HEK293 (cell line): ENCODE results near the gene GNAS-AS1.

Source experiments
- FEZF1 ChIP-seq: fragments of 450-650 bp; formaldehyde crosslinking; IDR thresholded peaks from 2 replicates; pipeline ENCODE4 v1.5.1; 2016; ENCODE audit warnings: missing biosample characterization, missing genetic modification characterization
- PATZ1 ChIP-seq: fragments of 450-650 bp; formaldehyde crosslinking; IDR thresholded peaks from 2 replicates; pipeline ENCODE4 v1.5.1; 2016; ENCODE audit warnings: missing biosample characterization, missing genetic modification characterization
- SP7 ChIP-seq: fragments of 450-650 bp; formaldehyde crosslinking; IDR thresholded peaks from 2 replicates; pipeline ENCODE4 v1.5.1; 2016; ENCODE audit warnings: missing biosample characterization, missing genetic modification characterization
- WT1 ChIP-seq: fragments of 450-650 bp; formaldehyde crosslinking; IDR thresholded peaks from 2 replicates; pipeline ENCODE4 v1.5.1; 2016; ENCODE audit warnings: missing biosample characterization, missing genetic modification characterization
- YY1 ChIP-seq: fragments of 450-650 bp; formaldehyde crosslinking; IDR thresholded peaks from 2 replicates; pipeline ENCODE4 v1.5.1; 2018; ENCODE audit warnings: missing biosample characterization, missing genetic modification characterization
- ZBTB10 ChIP-seq: fragments of 450-650 bp; formaldehyde crosslinking; IDR thresholded peaks from 2 replicates; pipeline ENCODE4 v1.5.1; 2016; ENCODE audit warnings: missing biosample characterization, missing genetic modification characterization
- ZBTB11 ChIP-seq: fragments of 450-650 bp; formaldehyde crosslinking; conservative IDR thresholded peaks from 2 replicates; pipeline ENCODE4 v1.5.1; 2016; ENCODE audit warnings: low read depth, missing biosample characterization, missing genetic modification characterization
- ZBTB21 ChIP-seq: fragments of 450-650 bp; formaldehyde crosslinking; IDR thresholded peaks from 2 replicates; pipeline ENCODE4 v1.5.1; 2017; ENCODE audit warnings: missing biosample characterization, missing genetic modification characterization
- ZIC2 ChIP-seq: fragments of 450-650 bp; formaldehyde crosslinking; IDR thresholded peaks from 2 replicates; pipeline ENCODE4 v1.5.1; 2016; ENCODE audit warnings: missing biosample characterization, missing genetic modification characterization
- ZNF133 ChIP-seq: fragments of 450-650 bp; formaldehyde crosslinking; IDR thresholded peaks from 2 replicates; pipeline ENCODE4 v1.5.1; 2016; ENCODE audit warnings: missing biosample characterization, missing genetic modification characterization
- ZNF184 ChIP-seq: fragments of 450-650 bp; IDR thresholded peaks from 2 replicates; pipeline ENCODE4 v1.5.1; 2018; ENCODE audit warnings: missing biosample characterization, mild to moderate bottlenecking, missing genetic modification characterization
- ZNF239 ChIP-seq: fragments of 450-650 bp; formaldehyde crosslinking; IDR thresholded peaks from 2 replicates; pipeline ENCODE4 v1.5.1; 2016; ENCODE audit warnings: missing biosample characterization, missing genetic modification characterization
- ZNF274 ChIP-seq, 2 experiments: fragments of 200-500 bp in 1 of 2; fragments of 450-650 bp in 1 of 2; sonication (Bioruptor generic) in 1 of 2; formaldehyde crosslinking in 1 of 2; IDR thresholded peaks; 2 replicates each; pipeline versions ENCODE4 v1.5.1 to v1.6.1; 2014 to 2016; ENCODE audit warnings: borderline replicate concordance in 1 of 2, inconsistent platforms in 1 of 2, low read length in 1 of 2, missing biosample characterization in 1 of 2, missing genetic modification characterization in 1 of 2
- ZNF324 ChIP-seq: fragments of 450-650 bp; formaldehyde crosslinking; IDR thresholded peaks from 2 replicates; pipeline ENCODE4 v1.5.1; 2016; ENCODE audit warnings: missing biosample characterization, missing genetic modification characterization
- ZNF362 ChIP-seq: fragments of 450-650 bp; formaldehyde crosslinking; IDR thresholded peaks from 2 replicates; pipeline ENCODE4 v1.5.1; 2016; ENCODE audit warnings: missing biosample characterization, missing genetic modification characterization
- ZNF398 ChIP-seq: fragments of 450-650 bp; formaldehyde crosslinking; IDR thresholded peaks from 2 replicates; pipeline ENCODE4 v1.5.1; 2017; ENCODE audit warnings: missing biosample characterization, missing genetic modification characterization
- ZNF433 ChIP-seq: fragments of 450-650 bp; formaldehyde crosslinking; IDR thresholded peaks from 2 replicates; pipeline ENCODE4 v1.5.1; 2016; ENCODE audit warnings: missing biosample characterization, missing genetic modification characterization, low read depth
- ZNF510 ChIP-seq: fragments of 450-650 bp; formaldehyde crosslinking; IDR thresholded peaks from 2 replicates; pipeline ENCODE4 v1.5.1; 2018; ENCODE audit warnings: mild to moderate bottlenecking, missing genetic modification characterization, missing biosample characterization; ENCODE audit not compliant: insufficient replicate concordance
- ZNF513 ChIP-seq: fragments of 450-650 bp; IDR thresholded peaks from 2 replicates; pipeline ENCODE4 v1.5.1; 2018; ENCODE audit warnings: missing biosample characterization, missing genetic modification characterization
- ZNF548 ChIP-seq: fragments of 450-650 bp; formaldehyde crosslinking; IDR thresholded peaks from 2 replicates; pipeline ENCODE4 v1.5.1; 2016; ENCODE audit warnings: missing biosample characterization, missing genetic modification characterization
- ZNF629 ChIP-seq: fragments of 450-650 bp; formaldehyde crosslinking; IDR thresholded peaks from 2 replicates; pipeline ENCODE4 v1.5.1; 2017; ENCODE audit warnings: missing biosample characterization, missing genetic modification characterization
- ZNF639 ChIP-seq: fragments of 450-650 bp; formaldehyde crosslinking; IDR thresholded peaks from 2 replicates; pipeline ENCODE4 v1.5.1; 2016; ENCODE audit warnings: missing biosample characterization, missing genetic modification characterization
- ZNF701 ChIP-seq: fragments of 450-650 bp; formaldehyde crosslinking; IDR thresholded peaks from 2 replicates; pipeline ENCODE4 v1.5.1; 2016; ENCODE audit warnings: missing biosample characterization, missing genetic modification characterization
- ZNF785 ChIP-seq: fragments of 450-650 bp; formaldehyde crosslinking; IDR thresholded peaks from 2 replicates; pipeline ENCODE4 v1.5.1; 2016; ENCODE audit warnings: missing biosample characterization, missing genetic modification characterization

Gene GNAS-AS1

GRCh38 chr20:58892141-58892931, 41.6 kb upstream of the GNAS-AS1 start (continued):
- no peak for TF ChIP-seq ZNF274 (IDR thresholded peaks at IDR 0.05; ENCODE audit: low read length)
- TF ChIP-seq ZNF274 (tag by site-specific recombination; IDR thresholded peaks at IDR 0.05; ENCODE audit: borderline replicate concordance): no peak
- peak; percentile 59 for TF ChIP-seq ZBTB21 (tag by site-specific recombination)
- TF ChIP-seq ZNF362 (tag by site-specific recombination): no peak
- TF ChIP-seq ZNF324 (tag by site-specific recombination): peak; percentile 42; the same call in 1 of the 2 replicates
- TF ChIP-seq ZNF510 (tag by site-specific recombination): no peak
- no peak for TF ChIP-seq ZNF548 (tag by site-specific recombination)
- TF ChIP-seq ZIC2 (tag by site-specific recombination): peak; percentile 83
- peak; percentile 49; the same call in 1 of the 2 replicates for TF ChIP-seq WT1
- TF ChIP-seq YY1 (tag by site-specific recombination): no peak
- TF ChIP-seq ZNF629: peak; percentile 63; the same call in 1 of the 2 replicates
- peak; percentile 99 for TF ChIP-seq ZBTB10 (tag by site-specific recombination)
- TF ChIP-seq ZNF701 (tag by site-specific recombination): 0 out of 2 replicates have a peak, but pooled peaks have one; percentile 54
- TF ChIP-seq ZNF239 (tag by site-specific recombination): no peak
- 0 out of 2 replicates have a peak, but pooled peaks have one; percentile 32 for TF ChIP-seq ZNF785 (tag by site-specific recombination)
- TF ChIP-seq ZNF639: 0 out of 2 replicates have a peak, but pooled peaks have one; percentile 30
- TF ChIP-seq ZNF133 (tag by site-specific recombination): no peak
- no peak for TF ChIP-seq FEZF1 (tag by site-specific recombination)
- no peak for TF ChIP-seq ZNF433 (tag by site-specific recombination)
- no peak for TF ChIP-seq ZNF184 (tag by site-specific recombination)
- peak; percentile 75 for TF ChIP-seq ZBTB11
- peak; percentile 98 for TF ChIP-seq ZNF398 (tag by site-specific recombination)
- peak; percentile 97 for TF ChIP-seq PATZ1
- TF ChIP-seq ZNF513 (tag by site-specific recombination): no peak
- 0 out of 2 replicates have a peak, but pooled peaks have one; percentile 38 for TF ChIP-seq SP7 (tag by site-specific recombination)
